ENCODE results near the gene SEC31A. TPM values are rescaled to one million over a fixed set of nuclear protein-coding genes. Genes with fewer than 3 reads are reported as not detected.

The SEC31A gene, protein sequence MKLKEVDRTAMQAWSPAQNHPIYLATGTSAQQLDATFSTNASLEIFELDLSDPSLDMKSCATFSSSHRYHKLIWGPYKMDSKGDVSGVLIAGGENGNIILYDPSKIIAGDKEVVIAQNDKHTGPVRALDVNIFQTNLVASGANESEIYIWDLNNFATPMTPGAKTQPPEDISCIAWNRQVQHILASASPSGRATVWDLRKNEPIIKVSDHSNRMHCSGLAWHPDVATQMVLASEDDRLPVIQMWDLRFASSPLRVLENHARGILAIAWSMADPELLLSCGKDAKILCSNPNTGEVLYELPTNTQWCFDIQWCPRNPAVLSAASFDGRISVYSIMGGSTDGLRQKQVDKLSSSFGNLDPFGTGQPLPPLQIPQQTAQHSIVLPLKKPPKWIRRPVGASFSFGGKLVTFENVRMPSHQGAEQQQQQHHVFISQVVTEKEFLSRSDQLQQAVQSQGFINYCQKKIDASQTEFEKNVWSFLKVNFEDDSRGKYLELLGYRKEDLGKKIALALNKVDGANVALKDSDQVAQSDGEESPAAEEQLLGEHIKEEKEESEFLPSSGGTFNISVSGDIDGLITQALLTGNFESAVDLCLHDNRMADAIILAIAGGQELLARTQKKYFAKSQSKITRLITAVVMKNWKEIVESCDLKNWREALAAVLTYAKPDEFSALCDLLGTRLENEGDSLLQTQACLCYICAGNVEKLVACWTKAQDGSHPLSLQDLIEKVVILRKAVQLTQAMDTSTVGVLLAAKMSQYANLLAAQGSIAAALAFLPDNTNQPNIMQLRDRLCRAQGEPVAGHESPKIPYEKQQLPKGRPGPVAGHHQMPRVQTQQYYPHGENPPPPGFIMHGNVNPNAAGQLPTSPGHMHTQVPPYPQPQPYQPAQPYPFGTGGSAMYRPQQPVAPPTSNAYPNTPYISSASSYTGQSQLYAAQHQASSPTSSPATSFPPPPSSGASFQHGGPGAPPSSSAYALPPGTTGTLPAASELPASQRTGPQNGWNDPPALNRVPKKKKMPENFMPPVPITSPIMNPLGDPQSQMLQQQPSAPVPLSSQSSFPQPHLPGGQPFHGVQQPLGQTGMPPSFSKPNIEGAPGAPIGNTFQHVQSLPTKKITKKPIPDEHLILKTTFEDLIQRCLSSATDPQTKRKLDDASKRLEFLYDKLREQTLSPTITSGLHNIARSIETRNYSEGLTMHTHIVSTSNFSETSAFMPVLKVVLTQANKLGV
- 106 to 137 TPM (median 122 TPM) in 3 replicates for total RNA-seq (2021)
- Bru-seq, nascent RNA, result percentile 87 among the genes with signal in this experiment
- long read RNA-seq, experiment 1, full-length matches to known transcripts, result 295 of 627 reads
- long read RNA-seq, experiment 1, partial matches to known transcripts, result 71 of 627 reads
- long read RNA-seq, experiment 1, other reads (novel, unspliced or antisense), result 261 of 627 reads
- long read RNA-seq, experiment 2, full-length matches to known transcripts, result 16 of 75 reads
- long read RNA-seq, experiment 2, partial matches to known transcripts, result 28 of 75 reads
- long read RNA-seq, experiment 2, other reads (novel, unspliced or antisense), result 31 of 75 reads
- long read RNA-seq, experiment 3, full-length matches to known transcripts, result 12 of 27 reads
- long read RNA-seq, experiment 3, partial matches to known transcripts, result 9 of 27 reads
- long read RNA-seq, experiment 3, other reads (novel, unspliced or antisense), result 6 of 27 reads

DNA sequence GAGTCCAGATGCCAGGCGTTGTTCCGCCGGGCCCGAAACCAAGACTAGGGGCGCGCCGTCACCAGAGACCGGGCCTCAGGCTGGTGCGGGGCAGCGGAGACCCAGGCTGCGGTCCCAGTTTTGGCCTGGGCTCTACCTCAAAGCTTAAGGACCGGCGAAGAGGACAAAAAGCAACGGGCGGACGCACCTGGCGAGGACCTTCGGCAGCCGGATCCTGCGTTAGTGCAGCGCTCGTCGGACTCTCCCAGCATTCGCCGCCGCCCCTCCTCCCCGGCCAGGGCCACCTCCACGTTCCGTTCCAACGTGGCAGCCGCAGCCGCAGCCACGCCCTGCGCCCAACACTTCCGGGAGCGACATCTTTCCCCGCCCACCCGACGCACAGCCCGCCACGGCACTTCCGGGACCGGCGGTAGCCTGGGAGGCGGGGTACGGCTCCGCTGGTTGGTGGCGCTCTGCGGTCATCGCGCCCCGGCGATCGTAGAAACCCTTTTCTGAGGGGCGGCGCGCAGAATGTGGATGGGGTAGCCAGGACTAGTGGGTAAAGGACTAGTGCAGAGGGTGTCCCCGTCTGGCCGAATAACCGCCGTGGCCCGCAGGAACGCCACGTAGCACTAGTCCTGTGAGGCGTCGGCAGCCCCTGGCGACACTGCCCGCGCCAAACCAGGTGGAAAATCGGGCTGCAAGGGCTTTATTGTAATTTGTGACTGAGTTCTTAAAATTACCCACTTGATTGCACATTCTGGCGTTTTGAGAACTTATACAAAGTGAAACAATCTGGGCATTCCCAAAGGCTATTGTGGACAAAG lies at the start of gene SEC31A:
Gene SEC31A, minus strand, starts transcription at position 253 of the 806 bp plus-strand sequence. CDS start 9,217 bp downstream, outside the sequence.
- peaks cover 33% of the 10 kb centered on the region for H3K4me1 Mint-ChIP-seq
- H3K27me3 Mint-ChIP-seq (ENCODE audit: low read depth), result no peaks in the 10 kb centered on the region
- TF ChIP-seq, protein P1, sequence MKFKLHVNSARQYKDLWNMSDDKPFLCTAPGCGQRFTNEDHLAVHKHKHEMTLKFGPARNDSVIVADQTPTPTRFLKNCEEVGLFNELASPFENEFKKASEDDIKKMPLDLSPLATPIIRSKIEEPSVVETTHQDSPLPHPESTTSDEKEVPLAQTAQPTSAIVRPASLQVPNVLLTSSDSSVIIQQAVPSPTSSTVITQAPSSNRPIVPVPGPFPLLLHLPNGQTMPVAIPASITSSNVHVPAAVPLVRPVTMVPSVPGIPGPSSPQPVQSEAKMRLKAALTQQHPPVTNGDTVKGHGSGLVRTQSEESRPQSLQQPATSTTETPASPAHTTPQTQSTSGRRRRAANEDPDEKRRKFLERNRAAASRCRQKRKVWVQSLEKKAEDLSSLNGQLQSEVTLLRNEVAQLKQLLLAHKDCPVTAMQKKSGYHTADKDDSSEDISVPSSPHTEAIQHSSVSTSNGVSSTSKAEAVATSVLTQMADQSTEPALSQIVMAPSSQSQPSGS (CRISPR knock-in tag; IDR thresholded peaks at IDR 0.05; ENCODE audit: borderline replicate concordance, low read depth), result no peak
- TF ChIP-seq, protein P2, sequence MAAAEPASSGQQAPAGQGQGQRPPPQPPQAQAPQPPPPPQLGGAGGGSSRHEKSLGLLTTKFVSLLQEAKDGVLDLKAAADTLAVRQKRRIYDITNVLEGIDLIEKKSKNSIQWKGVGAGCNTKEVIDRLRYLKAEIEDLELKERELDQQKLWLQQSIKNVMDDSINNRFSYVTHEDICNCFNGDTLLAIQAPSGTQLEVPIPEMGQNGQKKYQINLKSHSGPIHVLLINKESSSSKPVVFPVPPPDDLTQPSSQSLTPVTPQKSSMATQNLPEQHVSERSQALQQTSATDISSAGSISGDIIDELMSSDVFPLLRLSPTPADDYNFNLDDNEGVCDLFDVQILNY (CRISPR knock-in tag; IDR thresholded peaks at IDR 0.05), result peak; percentile 80
- TF ChIP-seq SMAD4 (CRISPR knock-in tag; IDR thresholded peaks at IDR 0.05) (no peak), JAZF1 (CRISPR knock-in tag; IDR thresholded peaks at IDR 0.05) (no peak), EMX1 (CRISPR knock-in tag; IDR thresholded peaks at IDR 0.05) (no peak), ZNF423 (CRISPR knock-in tag; IDR thresholded peaks at IDR 0.05) (no peak), FOXJ3 (CRISPR knock-in tag; IDR thresholded peaks at IDR 0.05; ENCODE audit: borderline replicate concordance) (no peak), CBFB (CRISPR knock-in tag; IDR thresholded peaks at IDR 0.05; ENCODE audit: low read depth) (peak; percentile 90; the same call in 1 of the 2 replicates), TEAD1 (CRISPR knock-in tag; IDR thresholded peaks at IDR 0.05) (peak; percentile 93), SMAD3 (CRISPR knock-in tag; IDR thresholded peaks at IDR 0.05; ENCODE audit: borderline replicate concordance) (no peak; the same call in 1 of the 2 replicates), NR2C2 (CRISPR knock-in tag; IDR thresholded peaks at IDR 0.05) (no peak)
- TF ChIP-seq, protein P3, sequence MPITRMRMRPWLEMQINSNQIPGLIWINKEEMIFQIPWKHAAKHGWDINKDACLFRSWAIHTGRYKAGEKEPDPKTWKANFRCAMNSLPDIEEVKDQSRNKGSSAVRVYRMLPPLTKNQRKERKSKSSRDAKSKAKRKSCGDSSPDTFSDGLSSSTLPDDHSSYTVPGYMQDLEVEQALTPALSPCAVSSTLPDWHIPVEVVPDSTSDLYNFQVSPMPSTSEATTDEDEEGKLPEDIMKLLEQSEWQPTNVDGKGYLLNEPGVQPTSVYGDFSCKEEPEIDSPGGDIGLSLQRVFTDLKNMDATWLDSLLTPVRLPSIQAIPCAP (CRISPR knock-in tag; IDR thresholded peaks at IDR 0.05), result no peak
- TF ChIP-seq, protein P4, sequence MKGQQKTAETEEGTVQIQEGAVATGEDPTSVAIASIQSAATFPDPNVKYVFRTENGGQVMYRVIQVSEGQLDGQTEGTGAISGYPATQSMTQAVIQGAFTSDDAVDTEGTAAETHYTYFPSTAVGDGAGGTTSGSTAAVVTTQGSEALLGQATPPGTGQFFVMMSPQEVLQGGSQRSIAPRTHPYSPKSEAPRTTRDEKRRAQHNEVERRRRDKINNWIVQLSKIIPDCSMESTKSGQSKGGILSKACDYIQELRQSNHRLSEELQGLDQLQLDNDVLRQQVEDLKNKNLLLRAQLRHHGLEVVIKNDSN (CRISPR knock-in tag; IDR thresholded peaks at IDR 0.05), result peak; percentile 71; the same call in 1 of the 2 replicates
- TF ChIP-seq, protein P5, sequence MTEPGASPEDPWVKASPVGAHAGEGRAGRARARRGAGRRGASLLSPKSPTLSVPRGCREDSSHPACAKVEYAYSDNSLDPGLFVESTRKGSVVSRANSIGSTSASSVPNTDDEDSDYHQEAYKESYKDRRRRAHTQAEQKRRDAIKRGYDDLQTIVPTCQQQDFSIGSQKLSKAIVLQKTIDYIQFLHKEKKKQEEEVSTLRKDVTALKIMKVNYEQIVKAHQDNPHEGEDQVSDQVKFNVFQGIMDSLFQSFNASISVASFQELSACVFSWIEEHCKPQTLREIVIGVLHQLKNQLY (CRISPR knock-in tag; IDR thresholded peaks at IDR 0.05), result no peak
- TF ChIP-seq, protein P6, sequence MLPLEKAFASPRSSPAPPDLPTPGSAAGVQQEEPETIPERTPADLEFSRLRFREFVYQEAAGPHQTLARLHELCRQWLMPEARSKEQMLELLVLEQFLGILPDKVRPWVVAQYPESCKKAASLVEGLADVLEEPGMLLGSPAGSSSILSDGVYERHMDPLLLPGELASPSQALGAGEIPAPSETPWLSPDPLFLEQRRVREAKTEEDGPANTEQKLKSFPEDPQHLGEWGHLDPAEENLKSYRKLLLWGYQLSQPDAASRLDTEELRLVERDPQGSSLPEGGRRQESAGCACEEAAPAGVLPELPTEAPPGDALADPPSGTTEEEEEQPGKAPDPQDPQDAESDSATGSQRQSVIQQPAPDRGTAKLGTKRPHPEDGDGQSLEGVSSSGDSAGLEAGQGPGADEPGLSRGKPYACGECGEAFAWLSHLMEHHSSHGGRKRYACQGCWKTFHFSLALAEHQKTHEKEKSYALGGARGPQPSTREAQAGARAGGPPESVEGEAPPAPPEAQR (CRISPR knock-in tag; IDR thresholded peaks at IDR 0.05), result no peak
- TF ChIP-seq, protein P7, sequence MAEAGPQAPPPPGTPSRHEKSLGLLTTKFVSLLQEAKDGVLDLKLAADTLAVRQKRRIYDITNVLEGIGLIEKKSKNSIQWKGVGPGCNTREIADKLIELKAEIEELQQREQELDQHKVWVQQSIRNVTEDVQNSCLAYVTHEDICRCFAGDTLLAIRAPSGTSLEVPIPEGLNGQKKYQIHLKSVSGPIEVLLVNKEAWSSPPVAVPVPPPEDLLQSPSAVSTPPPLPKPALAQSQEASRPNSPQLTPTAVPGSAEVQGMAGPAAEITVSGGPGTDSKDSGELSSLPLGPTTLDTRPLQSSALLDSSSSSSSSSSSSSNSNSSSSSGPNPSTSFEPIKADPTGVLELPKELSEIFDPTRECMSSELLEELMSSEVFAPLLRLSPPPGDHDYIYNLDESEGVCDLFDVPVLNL (CRISPR knock-in tag; IDR thresholded peaks at IDR 0.05; ENCODE audit: borderline replicate concordance, low read depth), result 0 out of 2 replicates have a peak, but pooled peaks have one; percentile 30
- TF ChIP-seq, protein P8, sequence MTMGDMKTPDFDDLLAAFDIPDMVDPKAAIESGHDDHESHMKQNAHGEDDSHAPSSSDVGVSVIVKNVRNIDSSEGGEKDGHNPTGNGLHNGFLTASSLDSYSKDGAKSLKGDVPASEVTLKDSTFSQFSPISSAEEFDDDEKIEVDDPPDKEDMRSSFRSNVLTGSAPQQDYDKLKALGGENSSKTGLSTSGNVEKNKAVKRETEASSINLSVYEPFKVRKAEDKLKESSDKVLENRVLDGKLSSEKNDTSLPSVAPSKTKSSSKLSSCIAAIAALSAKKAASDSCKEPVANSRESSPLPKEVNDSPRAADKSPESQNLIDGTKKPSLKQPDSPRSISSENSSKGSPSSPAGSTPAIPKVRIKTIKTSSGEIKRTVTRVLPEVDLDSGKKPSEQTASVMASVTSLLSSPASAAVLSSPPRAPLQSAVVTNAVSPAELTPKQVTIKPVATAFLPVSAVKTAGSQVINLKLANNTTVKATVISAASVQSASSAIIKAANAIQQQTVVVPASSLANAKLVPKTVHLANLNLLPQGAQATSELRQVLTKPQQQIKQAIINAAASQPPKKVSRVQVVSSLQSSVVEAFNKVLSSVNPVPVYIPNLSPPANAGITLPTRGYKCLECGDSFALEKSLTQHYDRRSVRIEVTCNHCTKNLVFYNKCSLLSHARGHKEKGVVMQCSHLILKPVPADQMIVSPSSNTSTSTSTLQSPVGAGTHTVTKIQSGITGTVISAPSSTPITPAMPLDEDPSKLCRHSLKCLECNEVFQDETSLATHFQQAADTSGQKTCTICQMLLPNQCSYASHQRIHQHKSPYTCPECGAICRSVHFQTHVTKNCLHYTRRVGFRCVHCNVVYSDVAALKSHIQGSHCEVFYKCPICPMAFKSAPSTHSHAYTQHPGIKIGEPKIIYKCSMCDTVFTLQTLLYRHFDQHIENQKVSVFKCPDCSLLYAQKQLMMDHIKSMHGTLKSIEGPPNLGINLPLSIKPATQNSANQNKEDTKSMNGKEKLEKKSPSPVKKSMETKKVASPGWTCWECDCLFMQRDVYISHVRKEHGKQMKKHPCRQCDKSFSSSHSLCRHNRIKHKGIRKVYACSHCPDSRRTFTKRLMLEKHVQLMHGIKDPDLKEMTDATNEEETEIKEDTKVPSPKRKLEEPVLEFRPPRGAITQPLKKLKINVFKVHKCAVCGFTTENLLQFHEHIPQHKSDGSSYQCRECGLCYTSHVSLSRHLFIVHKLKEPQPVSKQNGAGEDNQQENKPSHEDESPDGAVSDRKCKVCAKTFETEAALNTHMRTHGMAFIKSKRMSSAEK (CRISPR knock-in tag; IDR thresholded peaks at IDR 0.05; ENCODE audit: borderline replicate concordance), result peak; percentile 74

More for the DNA sequence above, at the start of gene SEC31A:
- ATAC-seq, result peak; percentile 93
- ChIA-PET POLR2A (no interaction called here), CTCF (interaction anchor here (1.0 kb wide), 1 partner anchor 39 kb away, joined by 4 read pairs; no protein-coding TSS in a partner anchor)
- Mint-ChIP-seq H3K9me3 (no peaks in the 10 kb centered on the region), H3K36me3 (peaks cover 25% of the 10 kb centered on the region), H3K27ac (peak within 1 kb of the TSS; percentile 100), H3K4me3 (peak within 1 kb of the TSS; percentile 93)
- peak; percentile 96 for DNase-seq (ENCODE audit: low spot score)
